ENCODE results near the gene ARHGAP23.

GRCh38 chr17:38544839-38545209 lies 116.6 kb downstream of the ARHGAP23 start:
- no peak for TF ChIP-seq POLR2A (IDR thresholded peaks at IDR 0.05)
- TF ChIP-seq CTCF (IDR thresholded peaks at IDR 0.05): no peak

Data from prostate gland (tissue), 2 donors.